Naive B cell (primary cell): ENCODE results near the gene PPP1R12B. TPM values are rescaled to one million over a fixed set of nuclear protein-coding genes. Genes with fewer than 3 reads are reported as not detected.
"Not testable (repeated sequence)": the region's sequence is repeated elsewhere in the genome, so short reads cannot be mapped to it uniquely, and the experiment has no call there.

Experiments used
- ATAC-seq, 2 donors: fragments of 150-1000 bp; cut with Tn5 transposase; 2 replicates each; pipeline ENCODE4 v1.10.0; 2021; ENCODE audit warnings: low read depth in 2 of 2, mild to moderate bottlenecking in 2 of 2, moderate library complexity in 2 of 2
- DNase-seq: peaks from one replicate; pipeline ENCODE4 v3.0.0; 2022
- H3K27ac Mint-ChIP-seq, 6 donors: one replicate each; pipeline ENCODE4 v1.8.0; 2020 to 2022; ENCODE audit warnings: mild to moderate bottlenecking in 6 of 6, mixed read lengths in 6 of 6, moderate library complexity in 5 of 6, inconsistent platforms in 2 of 6
- H3K27me3 Mint-ChIP-seq, 3 donors: one replicate each; pipeline ENCODE4 v1.8.0; 2021 to 2022; ENCODE audit warnings: mixed read lengths in 3 of 3, mild to moderate bottlenecking in 1 of 3
- H3K36me3 Mint-ChIP-seq, 2 donors: one replicate each; pipeline ENCODE4 v1.8.0; 2020 to 2022; ENCODE audit warnings: mixed read lengths in 2 of 2, inconsistent platforms in 1 of 2, mild to moderate bottlenecking in 1 of 2
- H3K4me1 Mint-ChIP-seq, 3 donors: one replicate each; pipeline ENCODE4 v1.8.0; 2020 to 2022; ENCODE audit warnings: mixed read lengths in 3 of 3, inconsistent platforms in 1 of 3, mild to moderate bottlenecking in 1 of 3, moderate library complexity in 1 of 3
- H3K4me3 Mint-ChIP-seq, 8 donors: one replicate each; pipeline ENCODE4 v1.8.0; 2020 to 2022; ENCODE audit warnings: mild to moderate bottlenecking in 8 of 8, mixed read lengths in 8 of 8, moderate library complexity in 8 of 8, inconsistent platforms in 2 of 8
- H3K9me3 Mint-ChIP-seq, 7 donors: one replicate each; pipeline ENCODE4 v1.8.0; 2020 to 2022; ENCODE audit warnings: mixed read lengths in 7 of 7, mild to moderate bottlenecking in 5 of 7, inconsistent platforms in 2 of 7, moderate library complexity in 1 of 7
- polyA plus RNA-seq, 6 donors: library from polyadenylated mRNA; unstranded; fragments of 300-500 nt; fragmentation: Illumina TruSeq; gene quantifications; one replicate each; pipeline ENCODE4 v1.2.3, GENCODE V29; 2021; ENCODE audit warnings: low read depth in 6 of 6

PPP1R12B gene
- polyA plus RNA-seq, 6 donors from 2014 or later = 2.3 to 13.5 (median 6.6) TPM; not detected in 1

GRCh38 chr1:202456372-202457169, 108.1 kb downstream of the PPP1R12B start:
- H3K9me3 Mint-ChIP-seq, H3K27ac Mint-ChIP-seq, ATAC-seq, H3K4me1 Mint-ChIP-seq, H3K4me3 Mint-ChIP-seq, DNase-seq, H3K27me3 Mint-ChIP-seq: not testable (repeated sequence)
- peaks cover 0 to 11% of the 10 kb centered on the region in 2 donors for H3K36me3 Mint-ChIP-seq

- ATAC-seq, DNase-seq, H3K27ac Mint-ChIP-seq, H3K9me3 Mint-ChIP-seq, H3K27me3 Mint-ChIP-seq, H3K4me1 Mint-ChIP-seq, H3K4me3 Mint-ChIP-seq: not testable (repeated sequence)
- peaks cover 0 to 11% of the 10 kb centered on the region in 2 donors for H3K36me3 Mint-ChIP-seq
These were observed 110.2 kb downstream of the PPP1R12B start for GRCh38 chr1:202458651-202459050.

GRCh38 chr1:202459470-202460142, 111.1 kb downstream of the PPP1R12B start:
- H3K27ac Mint-ChIP-seq = peak overlapping the region in 1 of 6 donors; percentile 19
- not testable (repeated sequence) for ATAC-seq, H3K4me1 Mint-ChIP-seq, DNase-seq, H3K4me3 Mint-ChIP-seq, H3K9me3 Mint-ChIP-seq, H3K27me3 Mint-ChIP-seq, H3K36me3 Mint-ChIP-seq

- peak overlapping the region in 1 of 6 donors; percentile 19 for H3K27ac Mint-ChIP-seq
- not testable (repeated sequence) for ATAC-seq, H3K4me1 Mint-ChIP-seq
These were observed 111.6 kb downstream of the PPP1R12B start for GRCh38 chr1:202460143-202460495.

GRCh38 chr1:202462342-202463076, 114.0 kb downstream of the PPP1R12B start:
- Mint-ChIP-seq H3K27ac (peak overlapping the region in 2 of 6 donors; percentile 18 to 51), H3K4me1 (no peaks in the 10 kb centered on the region), H3K27me3 (no peaks in the 10 kb centered on the region), H3K36me3 (no peaks in the 10 kb centered on the region), H3K9me3 (no peaks in the 10 kb centered on the region), H3K4me3 (no peak overlapping the region)
- DNase-seq (no peak), ATAC-seq (no peak)

More at GRCh38 chr1:202460143-202460495, 111.6 kb downstream of the PPP1R12B start:
- H3K9me3 Mint-ChIP-seq, H3K27me3 Mint-ChIP-seq, H3K36me3 Mint-ChIP-seq, H3K4me3 Mint-ChIP-seq, DNase-seq: not testable (repeated sequence)

GRCh38 chr1:202464153-202464742, 115.7 kb downstream of the PPP1R12B start:
- ATAC-seq (peak in 1 of 2 donors; percentile 30), DNase-seq (peak; percentile 14)
- H3K27ac Mint-ChIP-seq, H3K36me3 Mint-ChIP-seq, H3K4me3 Mint-ChIP-seq, H3K9me3 Mint-ChIP-seq, H3K27me3 Mint-ChIP-seq, H3K4me1 Mint-ChIP-seq: not testable (repeated sequence)

GRCh38 chr1:202465644-202466270, 117.3 kb downstream of the PPP1R12B start:
- not testable (repeated sequence) for DNase-seq, H3K36me3 Mint-ChIP-seq, ATAC-seq, H3K27me3 Mint-ChIP-seq, H3K4me1 Mint-ChIP-seq, H3K9me3 Mint-ChIP-seq, H3K4me3 Mint-ChIP-seq
- H3K27ac Mint-ChIP-seq = peak overlapping the region in 1 of 6 donors; percentile 5

GRCh38 chr1:202466339-202466738, 117.8 kb downstream of the PPP1R12B start:
- DNase-seq, H3K4me1 Mint-ChIP-seq, H3K27me3 Mint-ChIP-seq, H3K4me3 Mint-ChIP-seq, ATAC-seq, H3K9me3 Mint-ChIP-seq, H3K36me3 Mint-ChIP-seq: not testable (repeated sequence)
- peak overlapping the region in 1 of 6 donors; percentile 5 for H3K27ac Mint-ChIP-seq

- not testable (repeated sequence) for H3K4me1 Mint-ChIP-seq, H3K4me3 Mint-ChIP-seq, H3K27me3 Mint-ChIP-seq, H3K36me3 Mint-ChIP-seq, DNase-seq, H3K27ac Mint-ChIP-seq, ATAC-seq, H3K9me3 Mint-ChIP-seq
These were observed 118.9 kb downstream of the PPP1R12B start for GRCh38 chr1:202467381-202467780.

GRCh38 chr1:202468695-202469094, 120.2 kb downstream of the PPP1R12B start:
- not testable (repeated sequence) for H3K27ac Mint-ChIP-seq, H3K4me3 Mint-ChIP-seq, H3K9me3 Mint-ChIP-seq, H3K4me1 Mint-ChIP-seq, H3K27me3 Mint-ChIP-seq, ATAC-seq, DNase-seq
- peaks cover 0 to 11% of the 10 kb centered on the region in 2 donors for H3K36me3 Mint-ChIP-seq

- DNase-seq, ATAC-seq: not testable (repeated sequence)
These were observed 120.6 kb downstream of the PPP1R12B start for GRCh38 chr1:202469123-202469522.

GRCh38 chr1:202471246-202471645, 122.7 kb downstream of the PPP1R12B start:
- H3K4me1 Mint-ChIP-seq = no peaks in the 10 kb centered on the region
- H3K27me3 Mint-ChIP-seq = peaks cover 0 to 10% (median 0%) of the 10 kb centered on the region in 3 donors
- H3K36me3 Mint-ChIP-seq = peaks cover 0 to 11% of the 10 kb centered on the region in 2 donors
- no peak overlapping the region for H3K4me3 Mint-ChIP-seq
- H3K27ac Mint-ChIP-seq = no peak overlapping the region
- H3K9me3 Mint-ChIP-seq = no peaks in the 10 kb centered on the region
- ATAC-seq = no peak
- no peak for DNase-seq

More at GRCh38 chr1:202469123-202469522, 120.6 kb downstream of the PPP1R12B start:
- H3K36me3 Mint-ChIP-seq = peaks cover 0 to 11% of the 10 kb centered on the region in 2 donors
- not testable (repeated sequence) for H3K4me3 Mint-ChIP-seq, H3K27ac Mint-ChIP-seq, H3K27me3 Mint-ChIP-seq, H3K9me3 Mint-ChIP-seq, H3K4me1 Mint-ChIP-seq
